Activated CD8-positive, alpha-beta memory T cell treated with anti-CD3 and anti-CD28 coated beads for 4 hours (primary cell): ENCODE data around the gene CENPM.

ENCODE experiments used
- DNase-seq, 2 donors: peaks; one replicate each; pipeline ENCODE4 v3.0.0-alpha.2; 2020; ENCODE audit warnings: low read depth in 2 of 2

CENPM gene

GRCh38 chr22:41946629-41947423 lies at the start of gene CENPM:
CENPM (minus strand) TSS chr22:41947152; CDS start chr22:41947076, 76 bp downstream.
- DNase-seq, result peak; percentile 75 to 77

- DNase-seq, result no peak
Observed at GRCh38 chr22:41995211-41995610, 48.3 kb upstream of the CENPM start.

- DNase-seq, result no peak
Observed at GRCh38 chr22:41992496-41992895, 45.5 kb upstream of the CENPM start.

- DNase-seq, result no peak
Observed at GRCh38 chr22:41991111-41991510, 44.2 kb upstream of the CENPM start.

GRCh38 chr22:41989246-41989645 lies 42.3 kb upstream of the CENPM start:
- DNase-seq, result no peak

- no peak for DNase-seq
Observed at GRCh38 chr22:41987276-41987675, 40.3 kb upstream of the CENPM start.

- no peak for DNase-seq
Observed at GRCh38 chr22:41983513-41984405, 36.8 kb upstream of the CENPM start.

- DNase-seq, result no peak
Observed at GRCh38 chr22:41982865-41983264, 35.9 kb upstream of the CENPM start.

- no peak for DNase-seq
Observed at GRCh38 chr22:41979423-41980250, 32.7 kb upstream of the CENPM start.

GRCh38 chr22:41978732-41979131 lies 31.8 kb upstream of the CENPM start:
- no peak for DNase-seq

- DNase-seq, result no peak
Observed at GRCh38 chr22:41976961-41977566, 30.1 kb upstream of the CENPM start.

- DNase-seq, result no peak
Observed at GRCh38 chr22:41976070-41976901, 29.3 kb upstream of the CENPM start.

GRCh38 chr22:41975299-41976069 lies 28.5 kb upstream of the CENPM start:
- no peak for DNase-seq

- no peak for DNase-seq
Observed at GRCh38 chr22:41974691-41975290, 27.8 kb upstream of the CENPM start.

- DNase-seq, result no peak
Observed at GRCh38 chr22:41971431-41971830, 24.5 kb upstream of the CENPM start.

- DNase-seq, result no peak
Observed at GRCh38 chr22:41970601-41971000, 23.6 kb upstream of the CENPM start.

- DNase-seq, result no peak
Observed at GRCh38 chr22:41969110-41969646, 22.2 kb upstream of the CENPM start, which contains the start of gene SEPTIN3. SEPTIN3 (plus strand) TSS chr22:41969443; CDS start chr22:41971493, 2,050 bp downstream.

- DNase-seq, result no peak
Observed at GRCh38 chr22:41968601-41969000, 21.6 kb upstream of the CENPM start.
